Osteocyte (in vitro differentiated cells): ENCODE data around the gene INTS4. TPM values are rescaled to one million over a fixed set of nuclear protein-coding genes. Genes with fewer than 3 reads are reported as not detected.
A peak's percentile ranks its signal among the peaks of the same experiment; 100 is the strongest.

Experiments used
- DNase-seq: peaks from one replicate; pipeline ENCODE4 v3.0.0; 2021; ENCODE audit warnings: mixed read lengths; ENCODE audit not compliant: unreplicated experiment; ENCODE audit errors: extremely low spot score
- H3K27ac Mint-ChIP-seq: one replicate; pipeline ENCODE4 v1.8.0; 2021; ENCODE audit warnings: mild to moderate bottlenecking, mixed read lengths; ENCODE audit not compliant: unreplicated experiment
- H3K27me3 Mint-ChIP-seq: one replicate; pipeline ENCODE4 v1.8.0; 2021; ENCODE audit warnings: mixed read lengths; ENCODE audit not compliant: unreplicated experiment
- H3K36me3 Mint-ChIP-seq: one replicate; pipeline ENCODE4 v1.8.0; 2021; ENCODE audit warnings: mixed read lengths; ENCODE audit not compliant: unreplicated experiment
- H3K4me1 Mint-ChIP-seq: one replicate; pipeline ENCODE4 v1.8.0; 2021; ENCODE audit warnings: mixed read lengths; ENCODE audit not compliant: unreplicated experiment
- H3K4me3 Mint-ChIP-seq: one replicate; pipeline ENCODE4 v1.8.0; 2021; ENCODE audit warnings: mild to moderate bottlenecking, moderate library complexity, mixed read lengths; ENCODE audit not compliant: unreplicated experiment
- H3K9me3 Mint-ChIP-seq: one replicate; pipeline ENCODE4 v1.8.0; 2021; ENCODE audit warnings: mixed read lengths; ENCODE audit not compliant: unreplicated experiment
- total RNA-seq: library from RNA; stranded (reverse); gene quantifications from 2 replicates; pipeline ENCODE4 v1.2.1, GENCODE V29; 2021
- TF ChIP-seq, protein P1 (sequence below): fragments of 200-600 bp; sonication (generic); IDR thresholded peaks from 2 replicates; pipeline ENCODE4 v1.5.0; 2021; ENCODE audit warnings: antibody characterized with exemption, mild to moderate bottlenecking, moderate library complexity

INTS4 gene
- total RNA-seq, 1 donor from 2014 or later, result 37.9 TPM

DNA sequence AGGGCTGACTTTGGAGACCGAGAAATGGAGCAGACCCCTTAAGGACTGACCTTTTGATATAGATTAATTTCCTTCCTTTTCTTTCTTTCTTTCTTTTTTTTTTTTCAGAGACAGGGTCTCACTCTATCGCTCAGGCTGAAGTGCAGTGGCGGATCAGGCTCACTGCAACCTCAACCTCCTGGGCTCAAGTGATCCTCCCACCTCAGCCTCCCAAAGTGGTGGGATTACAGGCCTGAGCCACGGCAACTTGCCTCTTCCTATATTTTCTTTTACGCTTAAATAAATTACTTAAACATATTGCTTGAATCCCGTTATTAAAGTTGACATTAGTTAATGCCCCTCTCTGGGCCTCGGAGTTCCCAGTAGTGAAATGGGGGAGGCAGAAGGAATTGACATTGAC is 29.0 kb upstream of the INTS4 start:
- TF ChIP-seq, protein P1, sequence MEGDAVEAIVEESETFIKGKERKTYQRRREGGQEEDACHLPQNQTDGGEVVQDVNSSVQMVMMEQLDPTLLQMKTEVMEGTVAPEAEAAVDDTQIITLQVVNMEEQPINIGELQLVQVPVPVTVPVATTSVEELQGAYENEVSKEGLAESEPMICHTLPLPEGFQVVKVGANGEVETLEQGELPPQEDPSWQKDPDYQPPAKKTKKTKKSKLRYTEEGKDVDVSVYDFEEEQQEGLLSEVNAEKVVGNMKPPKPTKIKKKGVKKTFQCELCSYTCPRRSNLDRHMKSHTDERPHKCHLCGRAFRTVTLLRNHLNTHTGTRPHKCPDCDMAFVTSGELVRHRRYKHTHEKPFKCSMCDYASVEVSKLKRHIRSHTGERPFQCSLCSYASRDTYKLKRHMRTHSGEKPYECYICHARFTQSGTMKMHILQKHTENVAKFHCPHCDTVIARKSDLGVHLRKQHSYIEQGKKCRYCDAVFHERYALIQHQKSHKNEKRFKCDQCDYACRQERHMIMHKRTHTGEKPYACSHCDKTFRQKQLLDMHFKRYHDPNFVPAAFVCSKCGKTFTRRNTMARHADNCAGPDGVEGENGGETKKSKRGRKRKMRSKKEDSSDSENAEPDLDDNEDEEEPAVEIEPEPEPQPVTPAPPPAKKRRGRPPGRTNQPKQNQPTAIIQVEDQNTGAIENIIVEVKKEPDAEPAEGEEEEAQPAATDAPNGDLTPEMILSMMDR, result no peak
- no peak for DNase-seq
- Mint-ChIP-seq H3K4me1 (peaks cover 18% of the 10 kb centered on the region), H3K4me3 (no peak overlapping the region), H3K27ac (no peak overlapping the region), H3K27me3 (peaks cover 2% of the 10 kb centered on the region), H3K36me3 (no peaks in the 10 kb centered on the region), H3K9me3 (no peaks in the 10 kb centered on the region)

DNA sequence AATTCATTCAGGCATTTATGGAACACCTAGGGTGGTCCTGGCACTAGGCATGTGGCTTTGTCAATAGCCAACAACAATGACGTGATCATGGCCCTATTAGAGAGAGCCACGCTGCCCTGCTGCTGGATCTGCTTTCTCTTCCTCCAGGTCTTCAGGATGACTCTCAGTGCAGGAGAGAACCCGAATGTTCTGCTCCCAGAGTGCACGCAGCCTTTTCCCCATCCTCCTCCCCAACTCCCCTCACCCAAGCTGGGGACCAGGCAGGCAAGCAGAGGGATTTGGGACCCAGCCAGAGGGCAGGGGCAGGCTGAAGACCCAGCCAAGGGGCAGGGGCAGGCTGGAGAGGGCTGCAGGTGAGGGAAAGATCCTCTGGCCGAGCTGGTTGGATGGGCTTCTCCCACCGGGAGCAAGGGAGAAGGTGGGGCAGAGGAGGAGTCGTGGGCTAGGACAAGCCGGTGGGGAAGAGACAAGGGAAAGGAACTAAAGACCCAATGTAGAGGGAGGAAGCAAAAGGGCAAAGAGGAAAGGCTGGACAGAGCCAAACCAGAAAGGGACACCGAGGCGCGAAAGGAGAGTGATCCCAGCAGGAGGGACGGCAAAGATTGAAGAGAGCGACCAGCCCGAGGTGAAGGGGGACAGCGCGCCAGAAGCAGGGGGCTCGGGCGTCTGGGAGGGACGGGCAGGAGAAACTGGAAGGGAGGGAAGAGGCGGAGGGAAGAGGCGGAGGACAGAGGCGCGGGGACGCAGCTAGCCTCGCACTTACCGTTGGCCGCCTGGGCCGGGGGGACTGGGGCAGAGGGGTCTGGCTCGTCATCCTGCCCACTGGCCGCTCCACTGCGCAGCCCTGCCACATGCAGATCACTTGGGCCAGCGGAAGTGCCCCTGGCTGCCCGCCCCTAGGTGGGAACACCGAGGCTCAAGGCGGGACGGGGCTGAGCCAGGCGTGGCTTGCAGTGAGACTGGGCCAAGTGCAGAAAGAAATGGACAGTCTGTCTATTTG is 28.2 kb upstream of the INTS4 start, which contains the start of gene KCTD14:
TSS of gene KCTD14 (minus strand) at position 880 of the 1,000 bp plus-strand sequence. CDS start at position 853, 27 bp downstream.
- Mint-ChIP-seq H3K27ac (no peak within 1 kb of the TSS), H3K27me3 (peaks cover 2% of the 10 kb centered on the region), H3K36me3 (no peaks in the 10 kb centered on the region), H3K4me1 (peaks cover 18% of the 10 kb centered on the region), H3K4me3 (peak within 1 kb of the TSS; percentile 73), H3K9me3 (no peaks in the 10 kb centered on the region)
- TF ChIP-seq, protein P1, result no peak
- DNase-seq, result no peak

DNA sequence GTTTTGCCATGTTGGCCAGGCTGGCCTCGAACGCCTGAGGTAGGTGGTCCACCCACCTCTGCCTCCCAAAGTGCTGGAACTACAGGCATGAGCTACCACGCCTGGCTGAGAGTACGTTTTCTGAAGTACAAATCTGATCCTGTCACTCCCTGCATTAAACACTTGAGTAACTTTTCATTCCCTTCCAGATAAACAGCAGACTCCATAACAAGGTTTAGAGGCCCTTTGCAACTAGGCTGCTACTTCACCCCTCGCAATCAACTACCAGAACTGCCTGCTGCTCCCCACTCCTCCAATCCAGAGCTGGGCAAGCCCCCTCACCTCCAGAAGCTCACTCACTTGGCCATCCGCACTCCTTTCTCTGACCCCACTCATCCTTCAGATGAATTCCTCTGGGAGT is 27.1 kb upstream of the INTS4 start:
- H3K27me3 Mint-ChIP-seq, result peaks cover 2% of the 10 kb centered on the region
- H3K36me3 Mint-ChIP-seq, result no peaks in the 10 kb centered on the region
- no peak overlapping the region for H3K27ac Mint-ChIP-seq
- H3K9me3 Mint-ChIP-seq, result no peaks in the 10 kb centered on the region
- no peak overlapping the region for H3K4me3 Mint-ChIP-seq
- peaks cover 18% of the 10 kb centered on the region for H3K4me1 Mint-ChIP-seq
- DNase-seq, result no peak
- TF ChIP-seq, protein P1, result no peak

DNA sequence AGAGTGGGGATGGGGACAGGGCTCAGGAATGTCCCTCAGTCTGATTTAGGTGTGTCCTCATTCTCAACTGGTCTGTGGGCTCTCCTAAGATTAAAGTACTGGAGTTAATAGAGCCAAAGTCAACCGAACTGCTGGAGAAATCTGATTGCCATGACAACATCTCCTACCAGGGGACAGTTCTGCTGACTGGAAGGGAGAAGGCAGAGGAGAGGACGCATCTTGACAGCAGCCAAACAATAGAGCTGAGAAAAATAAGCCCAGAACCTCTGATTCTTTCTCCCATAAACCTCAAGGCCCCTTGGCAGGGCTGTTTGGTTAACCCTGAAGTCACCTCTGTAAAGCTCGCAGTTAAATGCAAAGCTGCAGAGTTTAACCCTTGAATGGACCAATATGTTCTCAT is 25.8 kb upstream of the INTS4 start:
- H3K36me3 Mint-ChIP-seq, result no peaks in the 10 kb centered on the region
- H3K4me3 Mint-ChIP-seq, result no peak overlapping the region
- peaks cover 18% of the 10 kb centered on the region for H3K4me1 Mint-ChIP-seq
- no peak overlapping the region for H3K27ac Mint-ChIP-seq
- DNase-seq, result no peak
- TF ChIP-seq, protein P1, result no peak
- H3K9me3 Mint-ChIP-seq, result no peaks in the 10 kb centered on the region
- peaks cover 2% of the 10 kb centered on the region for H3K27me3 Mint-ChIP-seq

DNA sequence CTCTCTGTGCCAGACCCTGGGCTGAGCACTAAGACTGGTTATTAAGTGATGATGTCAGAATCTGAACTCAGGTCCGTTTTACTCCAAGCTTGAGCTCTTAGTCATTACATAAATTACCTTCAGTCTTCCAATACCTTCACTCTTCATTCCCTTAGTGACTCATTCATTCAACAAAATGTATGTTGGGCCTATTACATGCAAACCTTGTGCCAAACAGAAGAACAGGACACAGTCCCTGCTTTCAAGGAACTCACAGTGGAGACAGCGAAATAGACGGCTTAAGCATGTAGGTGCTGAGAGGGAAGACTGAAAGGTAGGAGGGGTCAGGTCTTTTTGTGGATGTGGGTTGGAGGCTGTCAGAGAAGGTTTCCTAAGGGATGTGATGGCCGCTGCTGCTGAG is 25.3 kb upstream of the INTS4 start:
- H3K4me1 Mint-ChIP-seq, result peaks cover 18% of the 10 kb centered on the region
- no peak overlapping the region for H3K4me3 Mint-ChIP-seq
- TF ChIP-seq, protein P1, result no peak
- DNase-seq, result no peak
- peaks cover 2% of the 10 kb centered on the region for H3K27me3 Mint-ChIP-seq
- no peaks in the 10 kb centered on the region for H3K36me3 Mint-ChIP-seq
- H3K27ac Mint-ChIP-seq, result no peak overlapping the region
- no peaks in the 10 kb centered on the region for H3K9me3 Mint-ChIP-seq
